GM18505 (cell line): ENCODE results near the gene OR13H1.
"Not testable (repeated sequence)": the region's sequence is repeated elsewhere in the genome, so short reads cannot be mapped to it uniquely, and the experiment has no call there.

Experiments
- ATAC-seq: cut with Tn5 transposase; IDR thresholded peaks from one replicate; pipeline ENCODE4 v1.9.1; 2021; ENCODE audit not compliant: unreplicated experiment
- POLR2A ChIP-seq: IDR thresholded peaks from 4 replicates; pipeline ENCODE4 v1.6.1; 2011; ENCODE audit warnings: borderline replicate concordance; ENCODE audit not compliant: insufficient read depth, insufficient read length; ENCODE audit errors: extremely low read depth

The OR13H1 gene, protein sequence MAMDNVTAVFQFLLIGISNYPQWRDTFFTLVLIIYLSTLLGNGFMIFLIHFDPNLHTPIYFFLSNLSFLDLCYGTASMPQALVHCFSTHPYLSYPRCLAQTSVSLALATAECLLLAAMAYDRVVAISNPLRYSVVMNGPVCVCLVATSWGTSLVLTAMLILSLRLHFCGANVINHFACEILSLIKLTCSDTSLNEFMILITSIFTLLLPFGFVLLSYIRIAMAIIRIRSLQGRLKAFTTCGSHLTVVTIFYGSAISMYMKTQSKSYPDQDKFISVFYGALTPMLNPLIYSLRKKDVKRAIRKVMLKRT

DNA sequence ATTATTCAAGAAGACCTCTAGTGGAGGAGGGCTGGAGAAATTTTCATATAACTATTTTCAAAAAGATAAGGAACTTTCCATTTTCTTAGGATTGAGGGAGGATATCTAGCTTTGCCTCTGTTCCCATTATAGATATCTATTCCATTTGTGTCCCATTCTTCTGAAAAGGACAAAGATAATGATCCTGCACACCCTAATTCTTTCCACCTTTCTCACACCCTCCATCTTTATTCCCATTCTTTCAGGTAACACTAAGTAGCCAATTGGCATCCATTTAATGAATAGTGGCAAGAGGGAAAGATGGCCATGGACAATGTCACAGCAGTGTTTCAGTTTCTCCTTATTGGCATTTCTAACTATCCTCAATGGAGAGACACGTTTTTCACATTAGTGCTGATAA, at the start of gene OR13H1:
Gene OR13H1 (plus strand): TSS at position 301 of the 400 bp plus-strand sequence. CDS start 0 bp downstream, at position 301.
- ATAC-seq = no peak

DNA sequence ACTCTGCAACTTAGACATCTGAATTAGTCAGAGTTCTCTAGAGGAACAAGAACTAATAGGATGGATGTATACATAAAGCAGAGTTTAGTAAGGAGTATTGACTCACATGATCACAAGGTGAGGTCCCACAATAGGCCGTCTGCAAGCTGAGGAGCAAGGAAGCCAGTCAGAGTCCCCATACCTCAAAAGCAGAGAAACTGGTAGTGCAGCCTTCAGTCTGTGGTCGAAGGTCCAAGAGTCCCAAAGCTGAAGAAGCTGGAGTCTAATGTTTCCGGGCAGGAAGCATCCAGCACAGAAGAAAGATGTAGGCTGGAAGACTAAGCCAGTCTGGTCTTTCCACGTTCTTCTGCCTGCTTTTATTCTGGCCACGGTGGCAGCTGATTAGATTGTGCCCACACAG, 42.3 kb upstream of the OR13H1 start:
- not testable (repeated sequence) for ATAC-seq

More for the DNA sequence above, at the start of gene OR13H1:
- no peak for TF ChIP-seq POLR2A

DNA sequence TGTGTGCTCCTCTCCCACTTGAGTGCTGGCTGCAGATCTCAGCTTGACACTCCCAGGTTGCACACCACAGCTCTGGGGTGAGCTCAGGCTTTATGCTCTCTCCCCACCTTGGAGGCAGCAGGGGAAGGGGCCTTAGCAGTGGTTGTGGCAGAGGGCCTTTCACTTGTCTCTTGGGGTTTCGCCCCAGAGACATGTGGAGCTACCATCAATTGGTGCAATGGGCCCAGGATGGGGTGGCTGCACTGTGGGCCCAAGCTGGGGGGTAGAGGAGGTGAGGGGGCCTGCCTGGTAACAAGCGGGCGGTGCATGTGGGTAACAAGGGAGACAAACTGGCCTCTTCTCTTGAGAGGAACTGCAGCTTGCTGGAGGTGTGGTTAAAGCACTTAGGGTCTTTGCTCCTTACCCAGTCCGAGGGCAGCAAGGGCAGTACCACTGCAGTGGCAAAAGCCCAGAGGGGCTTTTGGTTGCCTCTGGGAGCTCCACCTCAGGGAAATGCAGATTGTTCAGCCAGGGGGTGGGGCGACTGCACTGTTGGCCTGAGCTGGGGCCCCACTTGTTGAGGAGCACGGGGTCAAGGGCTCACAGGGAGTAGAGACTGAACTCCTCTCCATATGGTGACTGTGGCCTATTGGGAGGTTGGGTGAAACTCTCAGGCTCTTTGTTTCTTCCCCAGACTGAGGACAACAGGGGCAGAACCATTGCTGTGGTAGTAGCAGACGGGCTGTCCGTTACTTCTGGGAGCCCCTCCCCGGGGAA, 30.5 kb upstream of the OR13H1 start:
- no peak for ATAC-seq
- TF ChIP-seq POLR2A = no peak

DNA sequence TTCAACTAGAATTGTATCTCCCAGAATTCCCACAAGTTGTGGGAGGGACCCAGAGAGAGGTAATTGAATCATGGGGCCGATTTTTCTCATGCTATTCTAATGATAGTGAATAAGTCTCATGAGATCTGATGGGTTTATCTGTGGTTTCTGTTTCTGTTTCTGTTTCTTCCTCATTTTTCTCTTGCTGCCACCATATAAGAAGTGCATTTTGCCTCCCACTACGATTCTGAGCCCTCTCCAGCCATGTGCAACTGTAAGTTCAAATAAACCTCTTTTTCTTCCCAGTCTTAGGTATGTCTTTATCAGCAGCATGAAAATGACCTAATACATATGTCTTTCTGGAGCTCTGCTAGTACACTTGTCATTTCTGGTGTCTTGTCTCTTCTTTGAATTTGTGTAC, 22.1 kb upstream of the OR13H1 start:
- TF ChIP-seq POLR2A = no peak
- ATAC-seq = no peak

DNA sequence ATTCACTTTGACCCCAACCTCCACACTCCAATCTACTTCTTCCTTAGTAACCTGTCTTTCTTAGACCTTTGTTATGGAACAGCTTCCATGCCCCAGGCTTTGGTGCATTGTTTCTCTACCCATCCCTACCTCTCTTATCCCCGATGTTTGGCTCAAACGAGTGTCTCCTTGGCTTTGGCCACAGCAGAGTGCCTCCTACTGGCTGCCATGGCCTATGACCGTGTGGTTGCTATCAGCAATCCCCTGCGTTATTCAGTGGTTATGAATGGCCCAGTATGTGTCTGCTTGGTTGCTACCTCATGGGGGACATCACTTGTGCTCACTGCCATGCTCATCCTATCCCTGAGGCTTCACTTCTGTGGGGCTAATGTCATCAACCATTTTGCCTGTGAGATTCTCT, 344 bp downstream of the OR13H1 start:
- ATAC-seq = no peak
- TF ChIP-seq POLR2A = no peak

DNA sequence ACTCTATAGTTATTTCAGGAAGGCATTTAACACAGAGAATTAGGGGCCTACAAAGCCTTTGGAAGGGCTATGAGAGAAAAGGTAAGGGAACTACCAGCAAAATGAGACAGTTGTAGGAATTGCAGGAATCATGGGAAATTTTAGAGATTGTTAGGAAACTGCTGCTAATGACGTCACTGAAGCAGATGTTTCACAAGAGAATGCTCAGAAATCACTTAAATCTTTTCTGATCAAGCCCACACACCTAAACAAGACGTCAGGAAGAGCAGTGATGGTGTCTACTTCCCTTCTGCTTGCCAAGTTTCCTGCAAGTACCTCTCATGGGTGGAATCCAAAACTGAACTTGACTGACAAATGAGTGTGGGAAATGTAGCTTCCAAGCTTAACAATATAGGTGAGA, 5.1 kb downstream of the OR13H1 start:
- no peak for ATAC-seq
- no peak for TF ChIP-seq POLR2A

DNA sequence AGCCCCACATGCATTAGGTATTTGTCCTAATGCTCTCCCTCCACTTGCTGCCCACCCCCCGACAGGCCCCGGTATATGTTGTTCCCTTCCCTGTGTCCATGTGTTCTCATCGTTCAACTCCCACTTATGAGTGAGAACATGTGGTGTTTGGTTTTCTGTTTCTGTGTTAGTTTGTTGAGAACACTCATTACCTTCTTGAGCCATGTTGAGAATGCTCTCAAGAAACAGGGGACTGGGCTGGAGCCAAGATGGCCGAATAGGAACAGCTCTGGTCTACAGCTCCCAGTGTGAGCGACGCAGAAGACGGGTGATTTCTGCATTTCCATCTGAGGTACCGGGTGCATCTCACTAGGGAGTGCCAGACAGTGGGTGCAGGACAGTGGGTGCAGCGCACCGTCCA, 8.6 kb downstream of the OR13H1 start:
- ATAC-seq = not testable (repeated sequence)

DNA sequence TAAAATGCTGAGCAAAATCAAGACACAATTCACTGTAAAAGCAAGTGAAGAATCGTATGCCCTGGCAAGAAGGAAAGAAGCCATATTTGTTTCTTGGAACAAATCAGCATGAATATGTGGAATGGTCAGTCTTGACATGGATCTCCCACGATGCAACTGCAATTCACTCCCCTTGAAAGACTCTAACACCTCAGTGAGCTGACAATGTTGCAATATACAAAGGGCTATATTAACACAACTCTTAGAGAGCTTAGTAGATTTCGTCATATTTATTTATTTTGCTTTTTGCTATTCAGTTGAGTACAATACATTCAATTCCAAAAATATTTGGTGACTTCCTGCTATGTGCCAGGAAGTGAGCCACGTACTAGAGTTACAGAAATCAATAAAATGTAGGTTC, 14.7 kb downstream of the OR13H1 start:
- ATAC-seq = no peak

DNA sequence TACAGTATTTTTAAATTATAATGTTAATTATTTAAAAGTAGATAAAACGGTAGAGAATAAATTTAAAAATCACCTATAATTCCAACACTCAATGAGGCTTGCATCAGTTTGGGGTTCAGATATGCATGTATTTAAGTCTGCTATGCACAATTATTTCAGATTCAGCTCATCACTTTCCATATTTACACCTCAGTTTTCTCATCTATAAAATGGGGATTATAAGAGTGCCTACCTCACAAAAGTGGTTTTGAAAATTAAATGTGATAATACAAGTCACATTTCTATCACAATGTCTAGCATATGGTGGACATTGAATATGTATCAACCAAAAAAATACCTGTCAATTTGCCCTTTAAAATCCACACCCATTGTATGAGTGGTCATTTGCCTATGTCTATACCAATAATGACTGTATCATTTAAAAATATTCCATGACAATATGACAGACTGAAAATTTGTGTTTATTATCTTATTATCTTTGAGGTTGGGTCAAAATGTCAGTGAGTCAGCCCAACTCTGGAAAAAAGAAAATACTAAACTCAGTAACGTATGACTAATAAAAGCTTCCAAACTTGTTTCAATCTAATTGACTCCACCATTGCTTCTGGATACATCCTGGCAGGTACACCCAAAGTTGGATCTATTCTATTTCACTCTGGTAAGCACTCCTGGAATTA, 20.8 kb downstream of the OR13H1 start:
- no peak for ATAC-seq
- TF ChIP-seq POLR2A = no peak

More for the DNA sequence above, 14.7 kb downstream of the OR13H1 start:
- TF ChIP-seq POLR2A = no peak

DNA sequence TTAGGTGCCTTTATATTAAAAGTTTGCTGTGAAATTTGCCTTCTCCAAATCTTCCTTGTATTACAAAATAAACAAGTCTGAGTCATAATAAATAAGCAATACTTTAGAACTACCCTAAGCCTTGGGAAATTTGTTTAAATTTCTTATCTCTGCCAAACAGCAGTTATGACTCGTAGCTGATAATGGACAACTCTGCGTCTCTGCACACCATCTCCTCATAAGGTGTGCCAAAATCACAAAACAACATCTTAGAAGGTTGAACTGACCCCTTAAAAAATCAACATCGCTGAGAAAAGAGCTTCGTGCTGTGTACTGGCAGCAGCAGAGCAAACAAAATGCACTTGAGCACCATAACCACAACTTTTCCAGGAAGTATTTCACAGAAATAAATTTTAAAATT, 22.0 kb downstream of the OR13H1 start:
- TF ChIP-seq POLR2A = no peak
- ATAC-seq = no peak

DNA sequence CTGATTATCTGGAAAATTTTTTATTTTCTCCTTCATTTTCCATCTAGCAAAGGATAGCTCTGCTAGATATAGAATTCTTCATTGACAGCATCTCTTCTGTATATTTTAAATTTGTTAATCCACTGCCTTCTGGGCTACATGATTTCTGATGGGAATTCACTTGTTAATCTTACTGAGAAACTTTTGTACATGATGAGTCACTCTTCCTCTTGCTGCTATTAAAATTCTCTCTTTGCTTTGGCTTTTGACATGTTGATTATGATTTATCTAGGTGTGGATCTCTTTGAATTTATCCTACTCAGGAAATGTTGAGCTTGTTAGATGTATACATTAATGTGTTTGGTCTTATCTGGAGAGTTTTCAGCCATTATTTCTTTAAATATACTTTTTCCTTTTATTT, 27.5 kb downstream of the OR13H1 start:
- no peak for TF ChIP-seq POLR2A
- ATAC-seq = no peak

DNA sequence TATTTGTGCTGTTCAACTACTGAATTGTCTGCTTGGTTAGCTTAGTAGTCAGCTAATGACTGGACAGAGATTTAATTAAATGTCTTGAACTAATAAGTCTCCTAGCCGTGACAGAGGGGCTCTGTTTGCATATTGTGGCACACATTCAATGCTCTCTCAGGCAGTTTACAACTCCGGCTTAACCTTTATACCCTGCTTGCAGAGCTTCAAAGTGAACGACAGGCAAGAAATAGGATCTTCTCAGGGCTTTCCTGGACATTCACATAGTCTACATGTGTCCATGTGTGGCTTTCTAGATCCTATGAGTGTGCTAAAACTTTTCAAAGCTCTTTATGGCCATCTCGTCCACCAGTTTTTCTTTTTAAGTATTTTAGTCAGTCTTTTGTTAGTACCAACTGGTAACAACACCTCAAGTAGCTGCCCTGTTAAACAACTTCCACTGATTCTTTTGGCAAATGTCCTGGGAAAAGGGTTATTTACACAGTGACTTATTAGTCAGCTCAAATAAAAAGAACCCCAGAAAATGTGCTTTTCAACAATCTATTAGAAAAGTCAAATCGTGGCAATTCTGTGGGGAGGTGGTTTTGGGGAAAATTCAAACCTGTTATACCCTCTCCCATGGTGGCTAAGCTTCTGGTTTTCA, 28.6 kb downstream of the OR13H1 start:
- ATAC-seq = no peak
- no peak for TF ChIP-seq POLR2A

DNA sequence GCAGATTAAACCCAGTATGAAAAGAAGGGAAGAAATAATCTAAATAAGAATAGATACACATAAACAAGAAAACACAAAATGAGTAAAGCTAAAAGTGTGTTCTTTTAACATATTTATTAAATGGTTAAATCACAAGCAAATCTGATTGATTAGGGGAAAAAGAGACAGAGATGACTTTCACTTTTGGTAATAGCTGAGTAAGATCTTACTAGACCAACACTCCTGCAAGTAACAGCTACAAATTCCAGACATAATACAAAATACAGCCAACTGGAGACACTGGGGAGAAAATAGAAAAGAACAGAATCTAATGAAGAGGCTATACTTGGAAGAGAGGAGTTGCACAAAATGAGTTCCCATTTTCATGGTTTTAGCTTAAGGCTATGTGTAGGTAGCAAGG, 33.5 kb downstream of the OR13H1 start:
- no peak for TF ChIP-seq POLR2A

More for the DNA sequence above, 33.5 kb downstream of the OR13H1 start:
- ATAC-seq = no peak
